NCI-H524 (cell line): ENCODE measurements around the gene GABRB2.

Experiments
- DNase-seq, 2 experiments: peaks; one replicate each; lab custom pipeline; 2025; lab: John Stamatoyannopoulos, UW

The GABRB2 gene

GRCh38 chr5:161471211-161471950 is 75.1 kb downstream of the GABRB2 start:
- DNase-seq, result no peak

DNA sequence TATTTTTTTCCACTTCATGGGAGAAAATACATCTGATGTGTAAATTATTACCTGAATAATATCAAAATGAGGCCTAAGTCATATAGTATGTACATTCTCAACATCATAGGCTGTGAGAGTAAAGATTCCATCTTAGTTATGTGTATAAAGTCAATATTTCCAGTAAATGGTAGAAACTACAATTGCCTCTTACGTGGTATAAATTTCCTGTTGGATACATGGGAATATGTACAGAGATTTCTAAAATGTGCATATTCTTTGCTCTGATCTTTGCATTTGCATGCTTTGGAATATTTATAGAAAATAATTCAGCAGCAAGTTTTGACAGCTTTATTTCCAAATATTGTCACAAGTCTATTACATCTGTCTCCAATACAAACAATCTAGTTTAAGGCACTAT is 78.8 kb downstream of the GABRB2 start:
- DNase-seq, result no peak

DNA sequence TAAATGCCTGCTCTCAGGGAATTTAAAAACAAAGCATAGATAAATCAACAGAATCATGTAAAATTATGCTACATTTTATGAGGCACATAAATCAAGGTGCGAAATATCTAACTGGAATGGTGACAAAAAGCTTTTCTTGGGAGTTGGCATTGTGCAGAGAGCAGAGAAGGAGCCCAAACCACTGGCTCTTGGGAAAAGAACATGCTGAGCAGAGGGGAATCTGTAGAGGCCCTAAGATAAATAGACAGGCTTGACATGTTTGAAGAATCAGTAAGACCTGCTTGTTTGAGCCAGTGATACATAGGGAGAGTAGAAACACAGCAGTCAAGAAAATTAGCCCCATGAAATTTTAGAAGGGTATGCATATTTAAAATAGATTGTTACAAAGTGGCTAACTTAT is 85.8 kb downstream of the GABRB2 start:
- no peak for DNase-seq

DNA sequence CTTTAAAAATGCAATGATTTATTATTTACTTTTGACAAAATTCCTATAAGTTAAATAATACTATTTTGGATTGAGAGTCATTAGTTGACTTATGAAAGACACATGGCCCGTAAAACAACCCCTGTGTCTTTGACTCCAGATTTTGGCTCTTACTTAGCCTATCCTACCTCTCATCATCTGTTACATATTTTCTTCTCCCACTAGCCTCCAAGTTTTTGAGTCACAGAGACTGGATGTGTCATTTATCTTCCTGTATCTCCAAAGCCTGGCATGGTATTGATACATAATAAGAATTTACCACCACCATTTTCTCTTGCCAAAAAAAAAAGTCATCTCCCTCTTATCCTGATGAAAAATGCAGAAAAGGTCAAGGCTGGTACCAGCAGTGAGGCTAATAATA is 99.9 kb downstream of the GABRB2 start:
- peak in 1 of 2 experiments; percentile 51 for DNase-seq

GRCh38 chr5:161442471-161442870 is 104.1 kb downstream of the GABRB2 start:
- DNase-seq, result peak in 1 of 2 experiments; percentile 59

- DNase-seq, result peak in 1 of 2 experiments; percentile 14
These were observed 113.7 kb downstream of the GABRB2 start for GRCh38 chr5:161432798-161433197.

GRCh38 chr5:161431963-161432362 is 114.6 kb downstream of the GABRB2 start:
- no peak for DNase-seq

DNA sequence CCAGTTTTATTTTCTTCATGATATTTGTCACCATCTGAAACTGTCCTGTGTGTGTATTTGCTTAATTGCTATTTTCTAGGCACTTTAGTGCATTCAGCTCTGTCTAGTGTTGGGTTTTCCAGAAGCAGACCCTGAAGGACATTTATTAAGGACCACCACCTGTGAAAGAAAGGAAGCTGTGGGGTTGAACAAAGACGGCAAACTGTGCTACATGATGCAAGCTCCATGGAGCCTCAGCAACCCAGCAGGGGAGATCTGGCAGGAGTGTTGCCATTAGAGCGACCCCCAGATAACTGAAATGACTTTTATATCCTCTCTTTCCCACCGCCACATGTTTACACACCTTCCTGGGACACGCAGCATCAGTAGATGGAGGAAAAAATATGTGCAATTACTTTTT is 125.5 kb downstream of the GABRB2 start:
- DNase-seq, result no peak

DNA sequence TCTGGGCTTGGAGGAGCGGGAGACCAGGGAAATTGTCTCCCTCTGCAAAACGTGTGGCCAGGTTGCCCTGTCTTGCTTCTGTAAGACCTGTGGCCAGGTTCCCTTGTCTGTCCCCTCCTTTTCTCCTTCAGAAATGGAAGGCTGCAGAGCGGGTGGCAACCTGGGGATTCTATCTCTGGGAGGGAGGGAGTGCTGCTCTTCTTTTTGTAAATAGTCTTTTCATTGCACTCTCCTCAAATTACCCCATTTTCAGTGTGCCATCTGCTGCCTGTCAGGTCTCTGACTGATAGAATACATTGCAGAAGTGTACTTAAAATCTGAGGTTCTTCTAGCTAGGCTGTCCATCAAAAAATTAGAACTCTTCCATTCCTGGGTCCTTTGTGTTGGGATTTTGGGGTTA is 126.0 kb downstream of the GABRB2 start:
- DNase-seq, result peak; percentile 33 to 81

DNA sequence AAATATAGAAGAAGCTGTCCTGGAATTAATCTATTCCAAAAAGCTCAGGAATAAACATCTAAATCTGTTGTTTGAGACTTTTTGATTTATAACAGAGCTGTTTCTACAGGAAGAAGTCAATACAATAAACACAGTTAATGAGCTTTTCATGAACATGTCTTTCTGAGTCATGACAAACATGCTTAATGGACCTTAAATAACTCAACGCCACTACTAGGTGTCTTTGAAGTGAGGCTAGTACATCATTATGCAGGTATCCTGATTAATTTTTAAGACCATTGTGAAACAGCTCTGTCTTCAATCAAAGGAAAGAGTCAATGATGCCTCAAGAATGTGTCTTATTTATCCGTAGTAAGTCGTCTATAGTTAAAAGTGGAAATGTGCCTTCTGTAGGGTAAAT is 131.6 kb downstream of the GABRB2 start:
- DNase-seq, result no peak

GRCh38 chr5:161414037-161414436 is 132.5 kb downstream of the GABRB2 start:
- DNase-seq, result no peak

DNA sequence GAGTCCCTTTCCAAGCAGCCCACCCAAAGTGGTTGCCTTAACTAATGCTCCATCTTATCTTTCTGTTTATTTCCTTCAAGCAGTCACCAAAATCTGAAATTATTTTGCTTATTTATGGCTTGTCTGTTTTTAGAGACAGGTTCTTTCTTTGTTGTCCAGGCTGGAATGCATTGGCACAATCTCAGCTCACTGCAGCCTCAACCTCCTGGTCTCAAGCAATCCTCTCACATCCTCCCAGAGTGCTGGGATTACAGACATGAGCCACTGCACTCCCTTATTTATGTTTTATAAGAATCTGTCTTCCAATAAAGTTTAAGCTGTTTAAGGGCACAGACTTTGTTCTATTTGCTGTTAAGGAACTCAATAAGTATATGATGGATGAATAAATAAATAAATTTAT is 133.7 kb downstream of the GABRB2 start:
- DNase-seq, result no peak

GRCh38 chr5:161411156-161411555 is 135.4 kb downstream of the GABRB2 start:
- no peak for DNase-seq

DNA sequence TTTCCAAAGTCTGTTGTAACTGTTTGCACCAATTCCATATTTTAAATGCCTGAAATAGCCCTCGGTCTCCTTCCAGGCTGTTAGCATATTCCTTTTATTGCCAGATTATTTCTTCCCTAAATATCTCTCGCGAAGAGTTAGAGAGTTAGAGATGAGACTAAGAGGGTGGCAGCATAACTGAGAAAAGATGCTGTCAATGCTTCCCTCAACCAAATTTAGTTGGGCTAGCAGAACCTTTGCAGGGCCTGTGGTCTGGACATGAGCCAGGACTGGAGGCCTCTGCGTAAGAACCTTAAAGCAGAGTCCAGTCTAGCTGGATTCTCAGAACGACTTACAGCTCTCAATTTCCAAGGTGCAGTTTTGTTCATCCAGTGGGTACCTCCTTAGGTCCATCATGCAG is 135.9 kb downstream of the GABRB2 start:
- DNase-seq, result no peak

DNA sequence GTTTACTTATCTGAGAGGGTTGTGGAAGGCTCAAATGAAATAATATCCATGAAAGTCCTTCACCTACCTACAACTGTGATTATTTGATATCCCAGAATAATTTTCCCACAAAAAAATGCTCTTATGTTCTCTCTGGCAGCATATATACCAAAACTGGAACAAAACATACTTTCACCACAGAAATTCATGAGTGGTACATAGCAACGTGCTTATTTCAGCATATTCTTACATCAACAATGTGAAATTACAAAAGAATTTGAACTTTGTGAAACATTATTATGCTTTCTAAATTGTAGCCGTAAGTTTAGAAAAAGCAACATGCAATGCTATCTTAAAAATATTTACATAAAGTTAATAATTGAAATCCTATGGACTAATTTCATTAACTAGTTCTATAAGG is 137.1 kb downstream of the GABRB2 start:
- DNase-seq, result no peak

DNA sequence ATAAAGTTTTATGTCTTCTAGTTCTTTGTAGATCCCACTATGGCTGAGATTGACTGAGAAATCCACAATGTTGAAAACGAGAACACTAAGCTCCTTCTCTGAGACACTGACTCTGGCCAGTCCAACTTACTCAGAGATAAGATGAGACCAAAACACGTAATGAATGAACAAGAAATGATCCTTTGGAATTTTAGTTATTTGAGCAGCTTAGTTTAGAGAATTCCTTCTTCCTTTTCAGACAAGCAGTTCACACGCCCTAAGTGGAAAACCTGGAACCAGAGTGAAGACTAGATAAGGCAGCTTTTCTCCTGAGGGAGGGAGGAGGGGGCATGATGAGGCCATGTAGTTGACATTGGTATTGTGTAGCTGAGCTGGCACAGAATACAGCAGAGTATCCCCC is 139.6 kb downstream of the GABRB2 start:
- no peak for DNase-seq

DNA sequence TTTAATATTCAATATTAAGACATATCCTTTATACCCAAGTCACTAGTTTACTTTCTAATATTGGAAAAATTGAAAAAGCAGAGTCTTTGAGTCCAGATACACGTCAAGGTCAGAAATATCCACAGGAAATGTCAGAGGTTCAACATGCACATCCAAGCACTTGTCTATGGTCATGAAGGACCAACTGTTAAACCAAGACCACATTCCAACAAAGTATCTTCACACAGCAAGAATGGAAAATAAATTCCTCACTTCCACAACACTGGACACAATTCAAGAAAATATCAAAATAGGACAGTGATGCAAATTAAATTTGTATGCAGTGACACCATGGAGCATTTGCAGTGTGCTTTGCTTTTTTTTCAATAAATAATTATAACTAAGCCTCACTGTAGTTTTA is 142.5 kb downstream of the GABRB2 start:
- no peak for DNase-seq

- no peak for DNase-seq
These were observed 143.4 kb downstream of the GABRB2 start for GRCh38 chr5:161403121-161403520.

DNA sequence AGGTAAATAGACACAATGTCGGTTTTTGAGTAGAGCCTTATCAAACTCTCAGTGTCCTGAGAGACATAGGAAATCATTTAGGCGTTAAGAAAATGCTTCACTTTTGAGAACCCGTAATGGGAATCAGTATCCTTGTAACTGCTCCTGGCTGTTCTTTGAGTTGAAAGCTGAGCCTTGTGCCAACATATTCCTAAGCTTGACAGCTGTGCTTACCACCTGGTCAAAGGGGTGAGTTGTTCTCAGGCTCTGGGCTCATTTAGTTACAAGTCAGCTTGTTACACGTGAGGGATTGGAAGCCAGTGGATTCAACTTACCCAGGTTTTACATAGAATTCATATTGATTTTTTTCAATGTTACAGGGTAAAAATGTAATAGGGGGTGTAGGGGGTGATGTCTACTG is 145.9 kb downstream of the GABRB2 start:
- peak; percentile 68 to 95 for DNase-seq

- DNase-seq, result no peak
These were observed 146.4 kb downstream of the GABRB2 start for GRCh38 chr5:161399996-161400562.

- no peak for DNase-seq
These were observed 149.1 kb downstream of the GABRB2 start for GRCh38 chr5:161397448-161397847.

DNA sequence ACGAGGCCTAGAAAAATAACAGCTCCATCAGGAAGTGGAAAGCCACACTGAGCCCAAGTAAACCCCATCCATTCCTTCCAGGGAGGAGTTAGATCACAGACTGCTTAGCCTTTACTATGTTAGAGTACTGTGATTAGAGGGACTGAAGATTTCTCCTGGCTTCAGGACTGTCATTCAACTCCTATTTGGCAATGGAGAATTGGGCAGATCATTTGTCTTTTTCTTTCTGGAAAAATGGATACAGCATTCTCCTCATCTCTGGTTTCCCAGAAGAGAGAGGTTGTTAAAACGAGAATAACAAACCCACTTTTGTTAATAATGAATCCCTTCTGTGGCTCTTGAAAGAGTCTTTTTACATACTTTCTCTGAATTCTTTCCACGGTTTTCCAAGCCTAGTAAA is 150.4 kb downstream of the GABRB2 start:
- DNase-seq, result no peak

DNA sequence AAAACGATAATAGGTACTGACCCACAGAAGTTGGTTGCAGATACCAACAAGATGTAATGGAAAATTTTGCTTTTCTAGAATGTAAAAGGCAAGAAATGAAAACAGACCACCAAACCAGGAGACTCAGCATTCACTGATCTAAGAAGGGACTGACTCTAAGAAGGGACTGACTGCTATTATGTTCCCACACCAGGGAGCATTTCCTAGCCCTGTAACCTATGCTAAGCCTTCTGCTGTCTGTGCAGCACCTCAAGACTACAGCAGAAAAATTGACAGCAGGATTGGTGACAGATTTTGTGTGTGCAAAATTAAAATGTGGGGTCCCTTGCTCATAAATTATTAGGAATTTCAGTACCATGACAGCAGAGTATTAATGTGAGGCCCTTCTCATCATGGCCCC is 154.8 kb downstream of the GABRB2 start:
- DNase-seq, result no peak

- DNase-seq, result no peak
These were observed 155.5 kb downstream of the GABRB2 start for GRCh38 chr5:161391016-161391415.
